GM12865 (cell line): ENCODE data around the gene KMT5C.

Experiments used
- DNase-seq: peaks from one replicate; pipeline ENCODE4 v3.0.0; 2010; ENCODE audit warnings: low read depth
- H3K4me3 ChIP-seq: 2 replicates; pipeline ENCODE4 v1.5.1; 2011; ENCODE audit warnings: mild to moderate bottlenecking, low read depth, low read length, control low read depth
- CTCF ChIP-seq: IDR thresholded peaks from 2 replicates; pipeline ENCODE4 v1.5.1; 2011; ENCODE audit warnings: low read length, control low read depth, low read depth, inconsistent platforms; ENCODE audit not compliant: insufficient read depth; ENCODE audit errors: missing control alignments

Gene KMT5C

GRCh38 chr19:55339105-55339888 is at the start of gene KMT5C:
Gene KMT5C, plus strand, starts transcription at chr19:55339876. Its CDS starts 2,061 bp downstream, at chr19:55341937.
- peak within 1 kb of the TSS; percentile 95 for H3K4me3 ChIP-seq
- peak; percentile 100 for DNase-seq
- TF ChIP-seq CTCF: no peak

GRCh38 chr19:55297267-55297666 is 42.4 kb upstream of the KMT5C start:
- DNase-seq: no peak
- no peak for TF ChIP-seq CTCF
- H3K4me3 ChIP-seq: no peak overlapping the region

GRCh38 chr19:55299991-55300390 is 39.7 kb upstream of the KMT5C start:
- TF ChIP-seq CTCF: no peak
- no peak overlapping the region for H3K4me3 ChIP-seq

GRCh38 chr19:55300886-55301458 is 38.7 kb upstream of the KMT5C start:
- H3K4me3 ChIP-seq: no peak overlapping the region
- TF ChIP-seq CTCF: no peak
- no peak for DNase-seq

More at GRCh38 chr19:55299991-55300390, 39.7 kb upstream of the KMT5C start:
- no peak for DNase-seq

GRCh38 chr19:55301459-55302317 is 38.0 kb upstream of the KMT5C start:
- peak; percentile 97 for TF ChIP-seq CTCF
- peak; percentile 89 for DNase-seq
- peak overlapping the region; percentile 58 for H3K4me3 ChIP-seq

GRCh38 chr19:55302318-55302703 is 37.4 kb upstream of the KMT5C start:
- H3K4me3 ChIP-seq: peak overlapping the region; percentile 58
- TF ChIP-seq CTCF: no peak
- DNase-seq: no peak
